Lung microvascular endothelial cell (primary cell): ENCODE data around the gene SPAG6. TPM values are rescaled to one million over a fixed set of nuclear protein-coding genes. Genes with fewer than 3 reads are reported as not detected.

ENCODE experiments used
- DNase-seq, 2 donors: peaks; one replicate each; pipeline versions ENCODE4 v3.0.0 to v3.0.0-alpha.2; 2010; ENCODE audit warnings: low read depth in 2 of 2
- total RNA-seq: library from RNA; depleted of rRNA; stranded (reverse); fragments of >200 nt; gene quantifications from 2 replicates; pipeline ENCODE4 v1.2.1, GENCODE V29; 2014

The SPAG6 gene
- total RNA-seq, 1 donor from 2014 or later = not detected

- DNase-seq = peak in 1 of 2 donors; percentile 80
These were observed 88.6 kb downstream of the SPAG6 start for GRCh38 chr10:22433875-22434274.

GRCh38 chr10:22434521-22434920 is 89.2 kb downstream of the SPAG6 start:
- no peak for DNase-seq

- DNase-seq = no peak
These were observed 90.4 kb downstream of the SPAG6 start for GRCh38 chr10:22435650-22436049.

- DNase-seq = no peak
These were observed 91.2 kb downstream of the SPAG6 start for GRCh38 chr10:22436526-22436892.

GRCh38 chr10:22436893-22437619 is 91.8 kb downstream of the SPAG6 start:
- peak; percentile 90 to 94 for DNase-seq

- DNase-seq = peak in 1 of 2 donors; percentile 2
These were observed 92.6 kb downstream of the SPAG6 start for GRCh38 chr10:22437620-22438588.

- DNase-seq = no peak
These were observed 93.4 kb downstream of the SPAG6 start for GRCh38 chr10:22438711-22439110.

- no peak for DNase-seq
These were observed 96.8 kb downstream of the SPAG6 start for GRCh38 chr10:22442063-22442462.

GRCh38 chr10:22442468-22442867 is 97.2 kb downstream of the SPAG6 start:
- no peak for DNase-seq

- no peak for DNase-seq
These were observed 98.0 kb downstream of the SPAG6 start for GRCh38 chr10:22443175-22443901.

- DNase-seq = no peak
These were observed 99.0 kb downstream of the SPAG6 start for GRCh38 chr10:22444219-22444788.

GRCh38 chr10:22445495-22445894 is 100.2 kb downstream of the SPAG6 start:
- DNase-seq = no peak

- DNase-seq = no peak
These were observed 101.8 kb downstream of the SPAG6 start for GRCh38 chr10:22447068-22447467.

- DNase-seq = no peak
These were observed 106.0 kb downstream of the SPAG6 start for GRCh38 chr10:22451346-22451745.

GRCh38 chr10:22453320-22453719 is 108.0 kb downstream of the SPAG6 start:
- no peak for DNase-seq

GRCh38 chr10:22453948-22454591 is 108.8 kb downstream of the SPAG6 start:
- DNase-seq = no peak

GRCh38 chr10:22454634-22455033 is 109.3 kb downstream of the SPAG6 start:
- DNase-seq = no peak

- no peak for DNase-seq
These were observed 110.0 kb downstream of the SPAG6 start for GRCh38 chr10:22455068-22455857.

- no peak for DNase-seq
These were observed 111.2 kb downstream of the SPAG6 start for GRCh38 chr10:22456486-22456885.
